CD8-positive, alpha-beta memory T cell (primary cell): ENCODE results near the gene RALGAPA2. TPM values are rescaled to one million over a fixed set of nuclear protein-coding genes. Genes with fewer than 3 reads are reported as not detected.

ENCODE experiments used
- CTCF ChIA-PET: fragments of 350-600 bp; sonication (Branson Sonifier 250); formaldehyde crosslinking; loops from one replicate; lab custom pipeline; 2021; ENCODE audit warnings: antibody characterized with exemption; lab: Charles Lee
- POLR2A ChIA-PET: fragments of 350-600 bp; sonication (Branson Sonifier 250); formaldehyde crosslinking; loops from one replicate; lab custom pipeline; 2021; ENCODE audit warnings: antibody characterized with exemption; lab: Charles Lee
- DNase-seq, 5 donors: peaks; one replicate each; pipeline versions ENCODE4 v3.0.0 to v3.0.0-alpha.2; 2020 to 2022; ENCODE audit warnings: mixed read lengths in 1 of 5
- H3K27ac ChIP-seq: one replicate; pipeline ENCODE4 v1.7.0; 2013; ENCODE audit warnings: low read depth, mild to moderate bottlenecking, low read length, moderate library complexity
- H3K27me3 ChIP-seq: 2 replicates; pipeline ENCODE4 v1.7.0; 2013; ENCODE audit warnings: low read length, mild to moderate bottlenecking; ENCODE audit not compliant: insufficient read depth, poor library complexity, severe bottlenecking
- H3K36me3 ChIP-seq: 2 replicates; pipeline ENCODE4 v1.7.0; 2013; ENCODE audit warnings: mild to moderate bottlenecking, low read length, moderate library complexity; ENCODE audit not compliant: insufficient read depth
- H3K4me1 ChIP-seq: 2 replicates; pipeline ENCODE4 v1.7.0; 2013; ENCODE audit warnings: mild to moderate bottlenecking, low read length, moderate library complexity; ENCODE audit not compliant: insufficient read depth
- H3K4me3 ChIP-seq: 2 replicates; pipeline ENCODE4 v1.7.0; 2013; ENCODE audit warnings: mild to moderate bottlenecking, low read length
- H3K9me3 ChIP-seq: 2 replicates; pipeline ENCODE4 v1.7.0; 2013; ENCODE audit warnings: mild to moderate bottlenecking, low read length
- H3K27ac Mint-ChIP-seq, 8 donors: one replicate each; pipeline ENCODE4 v1.8.0; 2020 to 2021; ENCODE audit warnings: mixed read lengths in 8 of 8, mild to moderate bottlenecking in 6 of 8, inconsistent platforms in 3 of 8, moderate library complexity in 3 of 8
- H3K27me3 Mint-ChIP-seq, 2 donors: one replicate each; pipeline ENCODE4 v1.8.0; 2020 to 2021; ENCODE audit warnings: mixed read lengths in 2 of 2, mild to moderate bottlenecking in 1 of 2, moderate library complexity in 1 of 2
- H3K36me3 Mint-ChIP-seq, 3 donors: one replicate each; pipeline ENCODE4 v1.8.0; 2020 to 2021; ENCODE audit warnings: mixed read lengths in 3 of 3, inconsistent platforms in 1 of 3, mild to moderate bottlenecking in 1 of 3
- H3K4me1 Mint-ChIP-seq, 3 donors: one replicate each; pipeline ENCODE4 v1.8.0; 2020 to 2021; ENCODE audit warnings: mixed read lengths in 3 of 3, inconsistent platforms in 1 of 3, mild to moderate bottlenecking in 1 of 3
- H3K4me3 Mint-ChIP-seq, 7 donors: one replicate each; pipeline ENCODE4 v1.8.0; 2020 to 2021; ENCODE audit warnings: mixed read lengths in 7 of 7, mild to moderate bottlenecking in 6 of 7, moderate library complexity in 4 of 7, inconsistent platforms in 2 of 7
- H3K9me3 Mint-ChIP-seq, 5 donors: one replicate each; pipeline ENCODE4 v1.8.0; 2020 to 2022; ENCODE audit warnings: mixed read lengths in 5 of 5, mild to moderate bottlenecking in 3 of 5, moderate library complexity in 2 of 5, inconsistent platforms in 1 of 5
- polyA plus RNA-seq: library from polyadenylated mRNA; unstranded; fragments of 300-500 nt; fragmentation: Illumina TruSeq; gene quantifications from one replicate; pipeline ENCODE4 v1.2.3, GENCODE V29; 2021
- total RNA-seq, 2 experiments: library from RNA; stranded (reverse); gene quantifications; one replicate each; pipeline ENCODE4 v1.2.3, GENCODE V29; 2021

RALGAPA2 gene
- total and polyA plus RNA-seq, 3 experiments from 2014 or later: 7.4 to 14.5 (median 13.4) TPM

DNA sequence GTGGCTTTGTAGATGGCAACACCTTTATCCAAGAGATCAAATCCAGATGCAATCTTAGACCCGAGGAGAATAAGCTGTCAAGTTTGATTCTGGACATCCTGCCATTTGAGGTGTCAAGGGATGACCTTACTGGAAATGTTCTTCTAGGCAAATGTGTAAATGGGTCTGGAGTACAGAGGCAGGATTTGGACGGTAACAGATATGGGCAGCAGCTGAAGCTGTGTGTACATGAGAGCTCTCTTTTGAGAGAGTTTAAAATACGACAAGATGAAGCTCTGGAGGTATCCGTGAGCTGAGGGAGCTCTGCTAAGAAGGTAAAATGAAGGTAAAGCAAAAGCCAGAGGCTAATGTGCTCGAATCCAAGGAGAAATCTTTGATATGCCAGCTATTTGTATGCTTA lies 56.6 kb downstream of the RALGAPA2 start:
- Histone ChIP-seq H3K4me1 (no peaks in the 10 kb centered on the region), H3K9me3 (no peaks in the 10 kb centered on the region), H3K27me3 (no peaks in the 10 kb centered on the region), H3K4me3 (no peak overlapping the region), H3K36me3 (no peaks in the 10 kb centered on the region), H3K27ac (no peak overlapping the region)
- ChIA-PET CTCF (interaction anchor here (1.3 kb wide), 1 partner anchor 19 kb away, joined by 3 read pairs; no protein-coding TSS in a partner anchor), POLR2A (no interaction called here)
- no peak overlapping the region for H3K27ac Mint-ChIP-seq
- H3K36me3 Mint-ChIP-seq: peaks cover 0 to 26% (median 18%) of the 10 kb centered on the region in 3 donors
- no peaks in the 10 kb centered on the region for H3K9me3 Mint-ChIP-seq
- DNase-seq: no peak
- H3K27me3 Mint-ChIP-seq: peaks cover 0 to 2% of the 10 kb centered on the region in 2 donors
- peaks cover 0 to 2% (median 0%) of the 10 kb centered on the region in 3 donors for H3K4me1 Mint-ChIP-seq
- H3K4me3 Mint-ChIP-seq: no peak overlapping the region

DNA sequence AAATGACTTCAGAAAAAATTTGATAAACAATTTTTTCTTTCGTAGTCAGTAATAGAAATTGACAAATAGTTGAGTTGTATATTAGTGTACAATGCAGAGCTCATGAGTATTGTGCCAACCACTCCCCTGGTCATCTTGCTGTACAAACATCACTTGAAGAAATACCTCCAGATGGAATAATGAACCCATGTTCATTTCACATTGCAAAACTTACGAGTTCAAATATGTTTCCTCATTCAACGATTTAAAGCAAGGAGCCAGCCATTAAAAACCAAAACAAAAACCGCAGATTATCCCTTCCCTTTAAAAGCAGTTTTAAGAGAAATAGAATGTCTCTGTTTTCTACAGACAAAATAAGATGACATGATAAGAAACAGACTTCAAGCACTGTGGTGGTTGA lies 62.5 kb downstream of the RALGAPA2 start:
- Histone ChIP-seq H3K27ac (no peak overlapping the region), H3K27me3 (no peaks in the 10 kb centered on the region), H3K4me3 (no peak overlapping the region), H3K9me3 (no peaks in the 10 kb centered on the region), H3K36me3 (no peaks in the 10 kb centered on the region), H3K4me1 (no peaks in the 10 kb centered on the region)
- H3K27ac Mint-ChIP-seq: no peak overlapping the region
- no peaks in the 10 kb centered on the region for H3K9me3 Mint-ChIP-seq
- peaks cover 0 to 17% (median 6%) of the 10 kb centered on the region in 3 donors for H3K36me3 Mint-ChIP-seq
- ChIA-PET CTCF (no interaction called here), POLR2A (no interaction called here)
- no peak for DNase-seq
- H3K4me1 Mint-ChIP-seq: peaks cover 0 to 5% (median 0%) of the 10 kb centered on the region in 3 donors
- H3K27me3 Mint-ChIP-seq: no peaks in the 10 kb centered on the region
- H3K4me3 Mint-ChIP-seq: no peak overlapping the region

DNA sequence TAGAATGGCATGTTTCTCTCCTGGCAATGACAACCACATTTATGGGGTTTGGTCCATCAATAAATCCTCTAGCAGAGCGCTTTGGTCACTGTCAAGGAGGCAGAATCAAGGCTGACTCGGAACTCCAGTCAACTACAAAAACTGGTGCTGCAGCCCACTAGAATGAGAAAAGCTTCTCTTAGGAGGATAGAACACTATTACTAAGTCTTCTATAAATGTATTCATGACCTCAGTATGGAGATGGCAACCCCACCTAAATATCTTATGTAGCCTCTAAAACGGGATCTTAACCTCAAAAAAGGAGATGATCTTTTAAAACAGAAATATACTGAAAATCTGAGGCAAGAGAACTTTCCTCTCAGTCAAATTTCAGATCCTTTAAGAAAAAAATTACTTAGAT lies 68.5 kb downstream of the RALGAPA2 start:
- no peak for DNase-seq
- Mint-ChIP-seq H3K36me3 (peaks cover 5 to 28% (median 28%) of the 10 kb centered on the region in 3 donors), H3K9me3 (no peaks in the 10 kb centered on the region), H3K4me3 (no peak overlapping the region), H3K27me3 (no peaks in the 10 kb centered on the region), H3K4me1 (peaks cover under 1 to 8% (median 3%) of the 10 kb centered on the region in 3 donors), H3K27ac (no peak overlapping the region)
- Histone ChIP-seq H3K4me3 (no peak overlapping the region), H3K4me1 (no peaks in the 10 kb centered on the region), H3K9me3 (no peaks in the 10 kb centered on the region), H3K27ac (no peak overlapping the region), H3K36me3 (peaks cover 3% of the 10 kb centered on the region), H3K27me3 (no peaks in the 10 kb centered on the region)
- POLR2A ChIA-PET: no interaction called here
- CTCF ChIA-PET: no interaction called here

DNA sequence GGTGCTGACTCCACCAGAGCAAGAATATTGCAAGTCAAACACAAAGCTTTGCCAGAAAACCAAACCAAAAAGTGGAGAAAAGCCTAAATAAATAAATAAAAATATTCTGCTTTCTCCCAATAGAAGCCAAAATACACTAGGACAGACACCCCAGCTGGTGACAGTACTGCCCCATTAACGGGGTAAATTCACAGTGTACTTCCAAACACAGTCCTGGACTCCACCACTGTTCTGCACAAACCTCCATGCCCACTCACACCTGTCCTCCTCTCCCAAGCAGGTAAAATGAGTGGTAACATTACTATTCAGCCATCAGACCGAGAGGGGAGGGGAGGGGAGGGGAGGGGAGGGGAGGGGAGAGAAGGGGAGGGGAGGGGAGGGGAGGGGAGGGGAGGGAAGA lies 70.7 kb downstream of the RALGAPA2 start:
- H3K27me3 Mint-ChIP-seq: no peaks in the 10 kb centered on the region
- ChIA-PET POLR2A (no interaction called here), CTCF (no interaction called here)
- Histone ChIP-seq H3K4me3 (no peak overlapping the region), H3K27ac (no peak overlapping the region), H3K4me1 (no peaks in the 10 kb centered on the region), H3K27me3 (no peaks in the 10 kb centered on the region), H3K9me3 (no peaks in the 10 kb centered on the region), H3K36me3 (peaks cover 3% of the 10 kb centered on the region)
- no peak for DNase-seq
- peaks cover 7 to 41% (median 31%) of the 10 kb centered on the region in 3 donors for H3K36me3 Mint-ChIP-seq
- no peak overlapping the region for H3K27ac Mint-ChIP-seq
- peaks cover 3 to 4% (median 3%) of the 10 kb centered on the region in 3 donors for H3K4me1 Mint-ChIP-seq
- H3K4me3 Mint-ChIP-seq: no peak overlapping the region
- no peaks in the 10 kb centered on the region for H3K9me3 Mint-ChIP-seq

DNA sequence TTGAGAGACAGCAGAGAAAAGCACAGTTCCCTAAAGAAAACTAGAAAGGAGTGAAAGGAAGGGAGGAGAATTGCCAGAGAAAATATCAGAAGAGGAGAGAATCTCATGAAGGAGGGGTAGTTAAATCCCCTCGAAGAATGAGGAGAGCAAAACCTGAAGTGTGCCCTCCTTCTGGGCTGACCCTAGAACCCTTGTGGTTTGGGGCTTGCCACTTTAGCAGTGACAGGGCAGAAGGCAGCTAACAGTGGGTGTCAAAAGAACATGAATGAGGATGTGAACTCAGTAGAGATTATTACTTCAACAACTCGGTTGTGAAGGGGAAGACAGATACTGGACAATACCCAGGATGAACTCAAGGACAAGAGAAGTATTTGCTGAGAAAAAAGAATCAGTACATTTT lies 73.6 kb downstream of the RALGAPA2 start:
- Histone ChIP-seq H3K36me3 (peaks cover 3% of the 10 kb centered on the region), H3K27ac (no peak overlapping the region), H3K4me1 (no peaks in the 10 kb centered on the region), H3K9me3 (no peaks in the 10 kb centered on the region), H3K27me3 (no peaks in the 10 kb centered on the region), H3K4me3 (no peak overlapping the region)
- peaks cover 0 to 4% (median 0%) of the 10 kb centered on the region in 3 donors for H3K4me1 Mint-ChIP-seq
- CTCF ChIA-PET: no interaction called here
- no peak overlapping the region for H3K4me3 Mint-ChIP-seq
- no peaks in the 10 kb centered on the region for H3K9me3 Mint-ChIP-seq
- H3K27me3 Mint-ChIP-seq: no peaks in the 10 kb centered on the region
- peak overlapping the region in 4 of 8 donors; percentile 2 to 85 (median 32) for H3K27ac Mint-ChIP-seq
- peaks cover 12 to 60% (median 38%) of the 10 kb centered on the region in 3 donors for H3K36me3 Mint-ChIP-seq
- no peak for DNase-seq
- POLR2A ChIA-PET: no interaction called here

DNA sequence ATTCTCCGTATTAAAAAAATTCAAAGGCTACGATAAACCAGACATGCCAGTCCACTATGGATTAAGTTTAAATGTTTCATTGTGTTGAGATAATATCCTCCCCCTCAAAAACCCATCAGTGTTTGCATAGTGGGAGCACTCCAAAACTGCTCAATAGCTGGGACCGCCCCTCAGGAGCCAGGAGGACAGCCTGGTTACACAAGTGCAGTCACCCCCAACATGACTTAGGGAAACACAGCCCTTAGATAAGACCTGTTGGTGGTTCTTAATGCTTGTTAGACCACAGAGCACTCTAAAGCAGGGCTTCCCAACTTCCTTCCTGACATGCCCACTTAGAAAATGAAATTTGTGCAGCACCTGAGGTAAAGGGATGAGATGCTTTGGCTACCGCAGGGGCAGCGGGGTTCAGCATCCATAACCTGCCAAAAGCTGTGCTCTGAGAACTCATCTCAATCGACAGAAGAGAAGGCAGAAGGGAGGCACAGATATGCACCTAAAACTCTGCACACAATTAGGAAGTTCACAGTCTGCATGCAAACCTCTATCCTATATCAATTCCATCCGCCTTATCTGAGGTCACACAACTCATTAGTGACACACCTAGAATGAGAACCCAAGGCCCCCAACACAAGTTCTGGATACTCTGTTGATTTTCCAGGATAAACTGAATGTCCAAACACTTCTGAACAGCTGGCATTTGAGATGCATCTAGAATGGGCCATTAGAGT lies 74.3 kb downstream of the RALGAPA2 start:
- Mint-ChIP-seq H3K36me3 (peaks cover 12 to 66% (median 41%) of the 10 kb centered on the region in 3 donors), H3K27ac (peak overlapping the region in 2 of 8 donors; percentile 2 to 38), H3K27me3 (no peaks in the 10 kb centered on the region), H3K4me3 (no peak overlapping the region), H3K4me1 (peaks cover 0 to 4% (median 0%) of the 10 kb centered on the region in 3 donors), H3K9me3 (no peaks in the 10 kb centered on the region)
- no peak for DNase-seq
- POLR2A ChIA-PET: no interaction called here
- H3K4me1 ChIP-seq: no peaks in the 10 kb centered on the region
- peaks cover 3% of the 10 kb centered on the region for H3K36me3 ChIP-seq
- H3K4me3 ChIP-seq: no peak overlapping the region
- H3K9me3 ChIP-seq: no peaks in the 10 kb centered on the region
- no peaks in the 10 kb centered on the region for H3K27me3 ChIP-seq
- no peak overlapping the region for H3K27ac ChIP-seq
- CTCF ChIA-PET: interaction anchor here (1.1 kb wide), 1 partner anchor 22 kb away, joined by 3 read pairs; no protein-coding TSS in a partner anchor

DNA sequence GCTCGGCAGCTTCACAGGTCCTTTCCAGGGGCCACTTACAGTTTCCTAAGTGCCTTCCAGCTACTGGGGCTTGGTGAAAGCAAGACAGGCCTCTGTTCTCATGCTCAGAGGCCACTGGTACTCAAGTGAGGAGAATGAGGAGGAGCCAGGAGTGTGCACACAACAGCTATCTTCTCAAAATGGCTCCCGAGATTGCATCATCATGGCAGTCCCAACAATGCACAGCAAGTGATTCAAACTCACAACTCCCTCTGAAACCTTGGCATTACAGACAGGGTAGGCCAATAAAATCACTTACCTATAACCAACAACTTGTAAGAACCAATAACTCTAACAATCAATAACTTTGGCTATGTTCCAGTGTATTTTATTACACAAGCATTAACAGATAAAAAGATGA lies 77.4 kb downstream of the RALGAPA2 start:
- no peaks in the 10 kb centered on the region for H3K9me3 Mint-ChIP-seq
- H3K36me3 Mint-ChIP-seq: peaks cover 15 to 76% (median 28%) of the 10 kb centered on the region in 3 donors
- peaks cover 3% of the 10 kb centered on the region for H3K36me3 ChIP-seq
- no peaks in the 10 kb centered on the region for H3K9me3 ChIP-seq
- H3K4me3 Mint-ChIP-seq: no peak overlapping the region
- H3K4me1 Mint-ChIP-seq: peaks cover 0 to 4% (median 0%) of the 10 kb centered on the region in 3 donors
- no peaks in the 10 kb centered on the region for H3K27me3 ChIP-seq
- no peak overlapping the region for H3K4me3 ChIP-seq
- ChIA-PET POLR2A (no interaction called here), CTCF (no interaction called here)
- no peak for DNase-seq
- no peaks in the 10 kb centered on the region for H3K4me1 ChIP-seq
- no peaks in the 10 kb centered on the region for H3K27me3 Mint-ChIP-seq
- H3K27ac Mint-ChIP-seq: no peak overlapping the region
- no peak overlapping the region for H3K27ac ChIP-seq

DNA sequence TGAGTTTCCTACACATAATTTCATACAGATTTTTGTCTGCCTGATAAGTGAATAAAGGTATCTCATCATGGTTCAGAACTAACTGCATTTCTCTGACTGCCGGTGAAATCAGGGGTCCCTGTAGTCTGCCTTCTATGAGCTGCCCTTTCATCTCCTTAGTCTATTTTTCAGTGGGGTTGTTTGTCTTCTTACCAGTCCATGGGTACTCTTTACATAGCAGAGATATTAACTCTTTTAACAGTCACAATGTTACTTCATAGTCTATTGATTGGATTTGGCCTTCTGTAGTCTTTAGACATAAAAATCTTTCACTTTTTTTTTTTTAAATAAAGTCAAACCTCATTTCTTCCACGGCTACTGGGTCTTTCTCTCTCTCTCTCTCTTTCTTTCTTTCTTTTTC lies 79.8 kb downstream of the RALGAPA2 start:
- Mint-ChIP-seq H3K36me3 (peaks cover 10 to 74% (median 37%) of the 10 kb centered on the region in 3 donors), H3K27me3 (no peaks in the 10 kb centered on the region), H3K4me1 (no peaks in the 10 kb centered on the region), H3K9me3 (no peaks in the 10 kb centered on the region), H3K4me3 (no peak overlapping the region), H3K27ac (peak overlapping the region in 2 of 8 donors; percentile 40 to 70)
- no peak overlapping the region for H3K4me3 ChIP-seq
- H3K27ac ChIP-seq: no peak overlapping the region
- no peak for DNase-seq
- H3K27me3 ChIP-seq: no peaks in the 10 kb centered on the region
- no peaks in the 10 kb centered on the region for H3K4me1 ChIP-seq
- H3K9me3 ChIP-seq: no peaks in the 10 kb centered on the region
- CTCF ChIA-PET: interaction anchor here (0.9 to 1.0 kb wide), 2 partner anchors 27 to 61 kb away, joined by 3 read pairs; no protein-coding TSS in a partner anchor
- peaks cover 4% of the 10 kb centered on the region for H3K36me3 ChIP-seq
- POLR2A ChIA-PET: no interaction called here
